ENCODE data around the gene SUPT5H.

SUPT5H gene

GRCh38 chr19:39516270-39516669 lies 70.9 kb downstream of the SUPT5H start:
- H3K27ac ChIP-seq (ENCODE audit: low read length) = no peak overlapping the region
- no peak overlapping the region; the same call in 1 of the 2 replicates for H3K4me2 ChIP-seq (ENCODE audit: low read depth, low read length)
- no peaks in the 10 kb centered on the region for H3K36me3 ChIP-seq (replicated peaks; ENCODE audit: insufficient read depth, low read length)
- H3K9me2 ChIP-seq (replicated peaks; ENCODE audit: insufficient read depth, low read length) = no peaks in the 10 kb centered on the region
- no peak for DNase-seq
- no peaks in the 10 kb centered on the region for H3K79me2 ChIP-seq (ENCODE audit: low read length)
- no peak overlapping the region for H2AFZ ChIP-seq (ENCODE audit: low read length)
- no peaks in the 10 kb centered on the region for H3F3A ChIP-seq (ENCODE audit: insufficient read depth, low read length)
- H3K9ac ChIP-seq (ENCODE audit: low read length) = no peak overlapping the region
- H3K27me3 ChIP-seq (replicated peaks; ENCODE audit: insufficient read depth, low read length) = peaks cover 53% of the 10 kb centered on the region
- H3K4me3 ChIP-seq (ENCODE audit: low read length) = no peak overlapping the region
- no peaks in the 10 kb centered on the region for H4K20me1 ChIP-seq (ENCODE audit: insufficient read depth, low read length)
- no peak for TF ChIP-seq EZH2phosphoT487 (IDR thresholded peaks at IDR 0.05; ENCODE audit: low read length)
- no peak for TF ChIP-seq EZH2 (optimal IDR thresholded peaks at IDR 0.05; ENCODE audit: low read depth, low read length)
- no peak for TF ChIP-seq CTCF (IDR thresholded peaks at IDR 0.05; ENCODE audit: low read length)
- no peaks in the 10 kb centered on the region for H3K9me3 ChIP-seq (replicated peaks; ENCODE audit: insufficient read depth, low read length)
- H3K4me1 ChIP-seq (ENCODE audit: low read length) = no peaks in the 10 kb centered on the region

- H4K20me1 ChIP-seq (ENCODE audit: insufficient read depth, low read length) = no peaks in the 10 kb centered on the region
- no peak for DNase-seq
- H3K27ac ChIP-seq (ENCODE audit: low read length) = no peak overlapping the region
- no peak overlapping the region for H3K9ac ChIP-seq (ENCODE audit: low read length)
- H3K36me3 ChIP-seq (replicated peaks; ENCODE audit: insufficient read depth, low read length) = no peaks in the 10 kb centered on the region
- no peak overlapping the region for H3K4me2 ChIP-seq (ENCODE audit: low read depth, low read length)
- no peaks in the 10 kb centered on the region for H3K9me2 ChIP-seq (replicated peaks; ENCODE audit: insufficient read depth, low read length)
- no peak for TF ChIP-seq CTCF (IDR thresholded peaks at IDR 0.05; ENCODE audit: low read length)
- TF ChIP-seq EZH2phosphoT487 (IDR thresholded peaks at IDR 0.05; ENCODE audit: low read length) = no peak
- no peak for TF ChIP-seq EZH2 (optimal IDR thresholded peaks at IDR 0.05; ENCODE audit: low read depth, low read length)
- no peaks in the 10 kb centered on the region for H3K4me1 ChIP-seq (ENCODE audit: low read length)
- H3K4me3 ChIP-seq (ENCODE audit: low read length) = no peak overlapping the region
- no peaks in the 10 kb centered on the region for H3F3A ChIP-seq (ENCODE audit: insufficient read depth, low read length)
- peaks cover 47% of the 10 kb centered on the region for H3K27me3 ChIP-seq (replicated peaks; ENCODE audit: insufficient read depth, low read length)
- no peaks in the 10 kb centered on the region for H3K9me3 ChIP-seq (replicated peaks; ENCODE audit: insufficient read depth, low read length)
- no peak overlapping the region for H2AFZ ChIP-seq (ENCODE audit: low read length)
- no peaks in the 10 kb centered on the region for H3K79me2 ChIP-seq (ENCODE audit: low read length)
Measured at GRCh38 chr19:39517432-39517831, 72.0 kb downstream of the SUPT5H start.

GRCh38 chr19:39518458-39518857 lies 73.1 kb downstream of the SUPT5H start:
- Histone ChIP-seq H3K27me3 (replicated peaks; ENCODE audit: insufficient read depth, low read length) (peaks cover 37% of the 10 kb centered on the region), H3F3A (ENCODE audit: insufficient read depth, low read length) (no peaks in the 10 kb centered on the region), H3K9ac (ENCODE audit: low read length) (no peak overlapping the region), H3K27ac (ENCODE audit: low read length) (no peak overlapping the region), H3K79me2 (ENCODE audit: low read length) (no peaks in the 10 kb centered on the region), H3K4me2 (ENCODE audit: low read depth, low read length) (no peak overlapping the region), H3K36me3 (replicated peaks; ENCODE audit: insufficient read depth, low read length) (no peaks in the 10 kb centered on the region), H2AFZ (ENCODE audit: low read length) (no peak overlapping the region), H3K9me3 (replicated peaks; ENCODE audit: insufficient read depth, low read length) (no peaks in the 10 kb centered on the region), H3K4me1 (ENCODE audit: low read length) (no peaks in the 10 kb centered on the region), H3K9me2 (replicated peaks; ENCODE audit: insufficient read depth, low read length) (no peaks in the 10 kb centered on the region), H4K20me1 (ENCODE audit: insufficient read depth, low read length) (no peaks in the 10 kb centered on the region), H3K4me3 (ENCODE audit: low read length) (no peak overlapping the region)
- DNase-seq = no peak
- TF ChIP-seq EZH2phosphoT487 (IDR thresholded peaks at IDR 0.05; ENCODE audit: low read length) = no peak
- no peak for TF ChIP-seq CTCF (IDR thresholded peaks at IDR 0.05; ENCODE audit: low read length)
- no peak for TF ChIP-seq EZH2 (optimal IDR thresholded peaks at IDR 0.05; ENCODE audit: low read depth, low read length)
